C4-2B (cell line): ENCODE results near the gene REC114.
"Not testable (repeated sequence)": the region's sequence is repeated elsewhere in the genome, so short reads cannot be mapped to it uniquely, and the experiment has no call there.

Experiments
- CTCF ChIP-seq: fragments of 450-650 bp; conservative IDR thresholded peaks from 2 replicates; pipeline ENCODE4 v1.5.1; 2017; ENCODE audit warnings: mild to moderate bottlenecking
- ZFX ChIP-seq: fragments of 450-650 bp; IDR thresholded peaks from 2 replicates; pipeline ENCODE4 v1.6.1; 2017

- TF ChIP-seq CTCF, ZFX: not testable (repeated sequence)
These were observed 7.0 kb downstream of the REC114 start for GRCh38 chr15:73449980-73450379.
